HUES48 (cell line): ENCODE data around the gene EPB41L1.

Source experiments
- H3K27ac ChIP-seq: one replicate; pipeline ENCODE4 v1.7.0; 2013; ENCODE audit warnings: low read depth, low read length, inconsistent platforms
- H3K27me3 ChIP-seq: 2 replicates; pipeline ENCODE4 v1.6.1; 2013; ENCODE audit warnings: mild to moderate bottlenecking, low read length; ENCODE audit not compliant: control insufficient read depth, insufficient read depth
- H3K36me3 ChIP-seq: 2 replicates; pipeline ENCODE4 v1.6.1; 2013; ENCODE audit warnings: low read length; ENCODE audit not compliant: control insufficient read depth, insufficient read depth
- H3K4me1 ChIP-seq: 2 replicates; pipeline ENCODE4 v1.6.1; 2013; ENCODE audit warnings: mild to moderate bottlenecking, low read length; ENCODE audit not compliant: control insufficient read depth, insufficient read depth
- H3K4me3 ChIP-seq: 2 replicates; pipeline ENCODE4 v1.5.1; 2013; ENCODE audit warnings: mild to moderate bottlenecking, low read depth, low read length
- H3K9ac ChIP-seq: 2 replicates; pipeline ENCODE4 v1.6.1; 2013; ENCODE audit warnings: mild to moderate bottlenecking, low read depth, low read length, moderate library complexity
- H3K9me3 ChIP-seq: 2 replicates; pipeline ENCODE4 v1.6.1; 2013; ENCODE audit warnings: low read length; ENCODE audit not compliant: control insufficient read depth, insufficient read depth

EPB41L1 gene

GRCh38 chr20:36114707-36115106 lies 39.8 kb upstream of the EPB41L1 start:
- Histone ChIP-seq H3K36me3 (no peaks in the 10 kb centered on the region), H3K27ac (no peak overlapping the region), H3K4me3 (no peak overlapping the region), H3K9ac (no peak overlapping the region), H3K9me3 (no peaks in the 10 kb centered on the region), H3K4me1 (0 out of 2 replicates have a peak, but pooled peaks cover 6% of the 10 kb centered on the region), H3K27me3 (no peaks in the 10 kb centered on the region)

- Histone ChIP-seq H3K36me3 (no peaks in the 10 kb centered on the region), H3K27me3 (no peaks in the 10 kb centered on the region), H3K9me3 (no peaks in the 10 kb centered on the region), H3K4me3 (no peak overlapping the region), H3K9ac (no peak overlapping the region), H3K27ac (no peak overlapping the region), H3K4me1 (0 out of 2 replicates have a peak, but pooled peaks cover 6% of the 10 kb centered on the region)
Observed at GRCh38 chr20:36115925-36116324, 38.6 kb upstream of the EPB41L1 start.

- no peaks in the 10 kb centered on the region for H3K9me3 ChIP-seq
- no peaks in the 10 kb centered on the region for H3K36me3 ChIP-seq
- H3K4me3 ChIP-seq = no peak overlapping the region
- H3K27me3 ChIP-seq = no peaks in the 10 kb centered on the region
- H3K9ac ChIP-seq = no peak overlapping the region
- 0 out of 2 replicates have a peak, but pooled peaks cover 6% of the 10 kb centered on the region for H3K4me1 ChIP-seq
- no peak overlapping the region for H3K27ac ChIP-seq
Observed at GRCh38 chr20:36116807-36117441, 37.6 kb upstream of the EPB41L1 start.

DNA sequence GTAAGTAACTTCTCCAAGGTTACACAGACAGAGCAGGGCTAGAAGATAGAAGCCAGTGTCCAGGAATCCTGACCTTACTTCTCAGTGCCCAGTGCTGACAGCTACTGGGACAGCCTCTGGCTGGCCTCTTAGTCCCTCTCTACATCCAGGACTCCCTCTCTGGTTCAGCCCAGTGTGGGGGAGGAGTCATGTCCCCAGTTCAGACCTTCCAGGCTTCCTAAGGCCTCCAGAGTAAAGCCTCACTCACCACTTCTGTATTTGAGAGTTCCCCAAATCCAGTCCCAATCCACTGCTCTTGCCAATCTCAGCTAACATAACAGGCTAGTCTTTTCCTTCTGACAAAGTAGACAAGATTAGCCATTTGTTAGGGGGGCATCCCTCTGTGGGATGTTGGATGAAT lies 36.9 kb upstream of the EPB41L1 start:
- Histone ChIP-seq H3K9ac (no peak overlapping the region), H3K27me3 (no peaks in the 10 kb centered on the region), H3K4me1 (0 out of 2 replicates have a peak, but pooled peaks cover 6% of the 10 kb centered on the region), H3K36me3 (no peaks in the 10 kb centered on the region), H3K27ac (no peak overlapping the region), H3K9me3 (no peaks in the 10 kb centered on the region), H3K4me3 (no peak overlapping the region)

DNA sequence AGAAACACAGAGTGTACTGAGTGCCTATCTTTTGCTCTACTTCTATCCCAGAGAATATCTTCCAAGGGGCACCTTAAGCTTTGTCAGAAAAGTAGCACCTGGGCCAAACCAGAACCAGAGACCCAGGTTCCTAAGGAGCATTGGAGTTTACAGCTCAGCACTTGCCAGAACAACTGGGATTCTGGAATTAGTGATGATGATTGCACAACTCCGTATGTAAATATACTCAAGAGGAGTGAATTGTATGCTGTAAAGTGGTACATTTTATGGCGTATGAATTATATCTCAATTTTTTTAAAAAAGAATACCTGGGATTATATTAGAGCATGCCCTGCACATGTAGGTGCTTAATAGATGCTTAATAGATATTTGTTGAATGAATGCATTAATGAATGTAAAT lies 36.2 kb upstream of the EPB41L1 start:
- Histone ChIP-seq H3K27me3 (no peaks in the 10 kb centered on the region), H3K36me3 (no peaks in the 10 kb centered on the region), H3K4me3 (no peak overlapping the region), H3K9ac (no peak overlapping the region), H3K9me3 (no peaks in the 10 kb centered on the region), H3K27ac (no peak overlapping the region), H3K4me1 (0 out of 2 replicates have a peak, but pooled peaks cover 6% of the 10 kb centered on the region)

GRCh38 chr20:36119537-36119936 lies 35.0 kb upstream of the EPB41L1 start:
- no peaks in the 10 kb centered on the region for H3K36me3 ChIP-seq

DNA sequence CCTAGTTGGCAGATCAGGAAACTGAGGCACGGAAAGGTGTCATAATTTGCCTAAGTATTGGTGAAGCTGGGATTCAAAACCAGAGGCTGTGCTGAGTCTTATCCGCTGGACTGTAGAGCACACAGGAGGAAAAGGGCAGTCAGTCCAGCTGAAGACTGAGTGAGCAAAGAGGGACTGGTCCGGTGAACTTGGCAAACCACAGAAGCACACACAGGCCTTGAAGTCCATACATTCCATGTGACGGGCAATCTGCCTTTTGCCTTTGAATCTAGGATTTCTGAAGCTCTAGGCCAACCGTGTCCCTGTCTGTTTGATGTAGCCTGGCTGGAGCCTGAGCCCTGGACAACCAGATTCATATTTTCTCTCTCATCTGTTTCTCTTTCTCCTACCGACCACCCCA lies 34.3 kb upstream of the EPB41L1 start:
- Histone ChIP-seq H3K4me3 (no peak overlapping the region), H3K9ac (no peak overlapping the region), H3K27ac (no peak overlapping the region), H3K4me1 (no peaks in the 10 kb centered on the region), H3K36me3 (no peaks in the 10 kb centered on the region), H3K27me3 (no peaks in the 10 kb centered on the region), H3K9me3 (no peaks in the 10 kb centered on the region)

More at GRCh38 chr20:36119537-36119936, 35.0 kb upstream of the EPB41L1 start:
- no peaks in the 10 kb centered on the region for H3K9me3 ChIP-seq
- H3K4me3 ChIP-seq = no peak overlapping the region
- H3K27ac ChIP-seq = no peak overlapping the region
- no peaks in the 10 kb centered on the region for H3K27me3 ChIP-seq
- H3K4me1 ChIP-seq = no peaks in the 10 kb centered on the region
- H3K9ac ChIP-seq = no peak overlapping the region

DNA sequence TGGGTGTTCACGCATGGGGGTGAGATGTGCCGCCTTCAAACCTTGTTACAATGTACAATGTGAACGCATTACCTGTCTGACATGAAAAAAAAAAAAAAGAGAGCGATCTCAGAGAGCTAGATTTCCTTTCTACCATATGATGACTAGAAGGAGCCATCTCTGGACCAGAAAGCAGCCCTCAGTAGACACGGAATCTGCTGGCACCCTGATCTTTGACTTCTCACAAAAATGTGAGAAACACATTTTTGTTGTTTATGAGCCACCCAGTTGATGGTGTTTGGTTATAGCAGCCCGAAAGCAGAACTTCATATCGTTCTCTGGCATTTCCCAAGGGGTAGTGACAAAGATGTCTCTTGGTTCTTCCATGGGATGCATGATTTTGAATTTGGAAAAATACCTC lies 33.5 kb upstream of the EPB41L1 start:
- Histone ChIP-seq H3K27me3 (no peaks in the 10 kb centered on the region), H3K9me3 (no peaks in the 10 kb centered on the region), H3K4me1 (no peaks in the 10 kb centered on the region), H3K27ac (no peak overlapping the region), H3K36me3 (no peaks in the 10 kb centered on the region), H3K9ac (no peak overlapping the region), H3K4me3 (no peak overlapping the region)

DNA sequence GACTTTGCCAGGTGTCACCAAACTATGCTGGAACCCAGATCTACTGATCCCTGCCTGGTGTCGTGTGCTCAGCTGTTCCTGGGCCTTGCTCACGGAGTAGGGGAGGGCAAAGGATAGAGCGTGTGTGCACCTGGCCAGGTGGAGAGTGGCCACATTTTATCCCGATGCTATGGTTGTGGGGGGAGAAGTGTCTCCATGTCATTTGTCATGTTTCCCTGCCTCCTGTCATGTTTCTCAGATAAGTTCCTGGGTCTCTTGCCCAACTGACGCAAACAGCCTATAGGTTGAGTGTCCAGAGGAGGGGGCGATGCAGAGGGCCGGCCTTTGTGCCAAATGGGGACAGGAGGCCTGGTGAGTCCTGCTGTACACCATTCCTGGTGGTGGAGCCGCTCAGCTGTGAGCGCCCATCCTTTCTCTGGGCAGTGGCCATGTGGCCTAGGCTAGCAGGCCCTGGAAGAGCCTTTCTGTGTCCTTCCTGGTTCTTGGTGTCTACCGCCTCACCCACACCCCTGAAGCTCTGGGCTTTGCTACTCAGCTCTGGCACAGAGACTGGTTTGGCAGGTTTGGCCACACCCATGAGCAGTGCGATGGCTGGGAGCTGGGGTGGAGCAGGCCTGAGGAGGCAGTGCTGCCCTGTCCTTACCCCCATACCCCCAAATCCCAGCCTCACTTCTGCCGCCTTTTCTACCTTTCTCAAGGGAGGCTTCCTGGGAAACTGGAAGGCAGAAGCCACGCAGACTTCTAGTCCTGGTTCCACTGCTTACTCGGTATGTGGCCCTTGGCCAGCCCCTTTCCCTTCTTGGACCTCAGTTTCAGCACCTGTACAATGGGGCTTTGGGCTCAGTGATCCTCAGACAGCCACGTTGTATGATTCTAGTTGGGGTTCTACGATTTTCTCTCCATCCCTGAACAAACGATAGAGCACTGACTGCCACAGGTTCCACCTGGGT lies 32.3 kb upstream of the EPB41L1 start:
- H3K4me1 ChIP-seq = no peaks in the 10 kb centered on the region
- H3K36me3 ChIP-seq = no peaks in the 10 kb centered on the region
- no peak overlapping the region for H3K4me3 ChIP-seq
- H3K27me3 ChIP-seq = no peaks in the 10 kb centered on the region
- no peak overlapping the region for H3K27ac ChIP-seq
- no peaks in the 10 kb centered on the region for H3K9me3 ChIP-seq
- no peak overlapping the region for H3K9ac ChIP-seq

DNA sequence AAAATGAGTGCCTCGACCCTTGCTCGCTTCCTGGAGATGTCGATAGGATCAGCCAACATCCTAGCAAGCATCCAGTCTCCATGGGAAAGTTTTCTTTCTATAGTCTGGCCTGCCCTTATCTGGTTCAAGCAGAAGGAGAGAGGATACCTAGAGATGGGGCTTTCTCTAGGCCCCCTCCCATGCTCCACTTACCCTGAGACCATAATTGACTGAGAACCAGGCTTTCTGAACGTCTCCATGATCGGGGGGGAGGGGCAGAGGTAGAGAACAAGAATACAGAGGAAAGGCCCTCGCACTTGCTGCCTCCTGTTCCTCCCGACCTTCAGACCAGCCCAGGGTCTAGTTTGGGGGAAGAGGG lies 31.6 kb upstream of the EPB41L1 start:
- H3K4me1 ChIP-seq = no peaks in the 10 kb centered on the region
- H3K27me3 ChIP-seq = no peaks in the 10 kb centered on the region
- H3K9ac ChIP-seq = no peak overlapping the region
- H3K27ac ChIP-seq = no peak overlapping the region
- H3K9me3 ChIP-seq = no peaks in the 10 kb centered on the region
- no peaks in the 10 kb centered on the region for H3K36me3 ChIP-seq
- no peak overlapping the region for H3K4me3 ChIP-seq

DNA sequence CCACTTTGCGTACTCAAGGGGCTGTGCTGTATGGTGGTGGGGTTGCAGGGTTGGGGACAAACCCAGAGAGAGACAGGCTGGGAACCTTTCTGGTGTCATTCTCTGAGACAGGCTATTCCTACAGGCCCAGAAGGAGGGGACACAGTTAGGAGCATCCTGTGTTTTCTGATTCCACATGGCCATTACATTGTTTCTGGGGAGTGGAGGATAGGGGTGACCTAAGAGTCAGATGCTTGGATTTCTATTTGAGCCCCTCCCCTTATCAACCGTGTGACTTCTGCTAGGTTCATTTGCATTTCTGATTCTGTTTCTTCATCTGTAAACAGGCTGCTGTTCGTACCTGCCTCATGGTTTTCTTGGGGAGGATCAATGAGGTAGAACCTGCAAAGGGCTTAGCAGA lies 29.4 kb upstream of the EPB41L1 start:
- no peaks in the 10 kb centered on the region for H3K36me3 ChIP-seq
- H3K27me3 ChIP-seq = no peaks in the 10 kb centered on the region
- H3K27ac ChIP-seq = no peak overlapping the region
- H3K4me1 ChIP-seq = 0 out of 2 replicates have a peak, but pooled peaks cover 3% of the 10 kb centered on the region
- no peak overlapping the region for H3K9ac ChIP-seq
- no peak overlapping the region for H3K4me3 ChIP-seq
- H3K9me3 ChIP-seq = no peaks in the 10 kb centered on the region
